BLaER1 treated with 17β-estradiol and CSF1 and Interleukin-3, amounts not matched to agents 10 nM and 100 nM (cell line): ENCODE data around the gene RTP1.

Experiments
- H3K27ac ChIP-seq, 11 experiments: shearing (Covaris generic); formaldehyde crosslinking; 2 replicates each; pipeline ENCODE4 v1.8.1; 2022
- H3K27me3 ChIP-seq, 11 experiments: shearing (Covaris generic); formaldehyde crosslinking; 2 replicates each; pipeline ENCODE4 v1.8.1; 2022
- H3K36me3 ChIP-seq, 11 experiments: shearing (Covaris generic); formaldehyde crosslinking; 2 replicates each; pipeline ENCODE4 v1.8.1; 2022
- H3K4me1 ChIP-seq, 10 experiments: shearing (Covaris generic); formaldehyde crosslinking; 2 replicates each; pipeline ENCODE4 v1.8.1; 2022
- H3K4me2 ChIP-seq, 11 experiments: shearing (Covaris generic); formaldehyde crosslinking; 2 replicates each; pipeline ENCODE4 v1.8.1; 2022
- H3K4me3 ChIP-seq, 10 experiments: shearing (Covaris generic); formaldehyde crosslinking; 2 replicates each; pipeline ENCODE4 v1.8.1; 2022
- H3K9ac ChIP-seq, 11 experiments: shearing (Covaris generic); formaldehyde crosslinking; 2 replicates each; pipeline ENCODE4 v1.8.1; 2022
- H3K9me3 ChIP-seq, 11 experiments: shearing (Covaris generic); formaldehyde crosslinking; replicated peaks in 1 of 11; 2 replicates each; pipeline ENCODE4 v1.8.1; 2022
- H4K20me1 ChIP-seq, 11 experiments: shearing (Covaris generic); formaldehyde crosslinking; 2 replicates each; pipeline ENCODE4 v1.8.1; 2022
- Cebpa-rat ChIP-seq, 11 experiments: shearing (Covaris generic); IDR thresholded peaks; 2 replicates each; pipeline ENCODE4 v1.8.1; 2022

Gene RTP1

GRCh38 chr3:187172929-187173328, 24.4 kb upstream of the RTP1 start:
- Histone ChIP-seq H4K20me1 (no peaks in the 10 kb centered on the region), H3K4me1 (peaks cover 0 to 5% (median 0%) of the 10 kb centered on the region in 10 experiments; a peak in 1 of 20 replicates), H3K4me3 (no peak overlapping the region), H3K4me2 (no peak overlapping the region), H3K36me3 (no peaks in the 10 kb centered on the region), H3K27ac (no peak overlapping the region), H3K9ac (no peak overlapping the region), H3K9me3 (no peaks in the 10 kb centered on the region), H3K27me3 (no peaks in the 10 kb centered on the region)
- no peak for TF ChIP-seq Cebpa-rat (IDR thresholded peaks at IDR 0.05)

- no peaks in the 10 kb centered on the region for H3K36me3 ChIP-seq
- peaks cover 0 to 7% (median 0%) of the 10 kb centered on the region in 11 experiments; a peak in 2 of 22 replicates for H3K9me3 ChIP-seq
- peaks cover 14 to 28% (median 17%) of the 10 kb centered on the region in 10 experiments for H3K4me1 ChIP-seq
- H4K20me1 ChIP-seq = no peaks in the 10 kb centered on the region
- H3K9ac ChIP-seq = no peak overlapping the region
- no peak for TF ChIP-seq Cebpa-rat (IDR thresholded peaks at IDR 0.05)
- H3K27ac ChIP-seq = no peak overlapping the region
- H3K4me3 ChIP-seq = no peak overlapping the region
- no peak overlapping the region for H3K4me2 ChIP-seq
- H3K27me3 ChIP-seq = peaks cover 0 to 12% (median 0%) of the 10 kb centered on the region in 11 experiments; a peak in 3 of 22 replicates
Observed at GRCh38 chr3:187181454-187182170, 15.7 kb upstream of the RTP1 start.

- peak overlapping the region; percentile 38 to 65 (median 46) for H3K4me2 ChIP-seq
Observed at GRCh38 chr3:187183210-187183862, 13.9 kb upstream of the RTP1 start.

GRCh38 chr3:187183903-187184302, 13.4 kb upstream of the RTP1 start:
- Histone ChIP-seq H3K9ac (no peak overlapping the region), H3K4me2 (peak overlapping the region; percentile 38 to 65 (median 46); a peak in 21 of 22 replicates), H3K4me3 (no peak overlapping the region), H3K36me3 (no peaks in the 10 kb centered on the region), H3K4me1 (peaks cover 20 to 47% (median 30%) of the 10 kb centered on the region in 10 experiments), H3K27ac (peak overlapping the region in 10 of 11 experiments; percentile 15 to 75 (median 50); a peak in 14 of 22 replicates), H4K20me1 (no peaks in the 10 kb centered on the region), H3K27me3 (peaks cover 0 to 29% (median 0%) of the 10 kb centered on the region in 11 experiments; a peak in 5 of 22 replicates), H3K9me3 (peaks cover 0 to 7% (median 0%) of the 10 kb centered on the region in 11 experiments; a peak in 2 of 22 replicates)
- TF ChIP-seq Cebpa-rat (IDR thresholded peaks at IDR 0.05) = no peak

More at GRCh38 chr3:187183210-187183862, 13.9 kb upstream of the RTP1 start:
- H3K4me3 ChIP-seq = no peak overlapping the region
- peaks cover 0 to 7% (median 0%) of the 10 kb centered on the region in 11 experiments; a peak in 2 of 22 replicates for H3K9me3 ChIP-seq
- H3K4me1 ChIP-seq = peaks cover 15 to 42% (median 25%) of the 10 kb centered on the region in 10 experiments
- H3K27me3 ChIP-seq = peaks cover 0 to 29% (median 0%) of the 10 kb centered on the region in 11 experiments; a peak in 5 of 22 replicates
- TF ChIP-seq Cebpa-rat (IDR thresholded peaks at IDR 0.05) = no peak
- H3K36me3 ChIP-seq = no peaks in the 10 kb centered on the region
- H3K27ac ChIP-seq = peak overlapping the region in 10 of 11 experiments; percentile 15 to 75 (median 50); a peak in 18 of 22 replicates
- no peak overlapping the region; a peak in 2 of 22 replicates for H3K9ac ChIP-seq
- no peaks in the 10 kb centered on the region for H4K20me1 ChIP-seq

GRCh38 chr3:187185759-187186158, 11.5 kb upstream of the RTP1 start:
- Histone ChIP-seq H3K4me2 (no peak overlapping the region), H3K27me3 (peaks cover 0 to 47% (median 0%) of the 10 kb centered on the region in 11 experiments; a peak in 6 of 22 replicates), H3K9me3 (peaks cover 0 to 7% (median 0%) of the 10 kb centered on the region in 11 experiments; a peak in 2 of 22 replicates), H3K4me3 (no peak overlapping the region), H3K36me3 (no peaks in the 10 kb centered on the region), H3K27ac (no peak overlapping the region), H3K9ac (no peak overlapping the region), H3K4me1 (peaks cover 36 to 66% (median 49%) of the 10 kb centered on the region in 10 experiments), H4K20me1 (no peaks in the 10 kb centered on the region)
- no peak for TF ChIP-seq Cebpa-rat (IDR thresholded peaks at IDR 0.05)

- Histone ChIP-seq H3K27me3 (peaks cover 0 to 53% (median 0%) of the 10 kb centered on the region in 11 experiments; a peak in 6 of 22 replicates), H3K27ac (0 out of 22 replicates have a peak overlapping the region, but pooled peaks of 1 of the 11 experiments have one; percentile 19), H3K9me3 (peaks cover 0 to 7% (median 0%) of the 10 kb centered on the region in 11 experiments; a peak in 2 of 22 replicates), H3K4me2 (peak overlapping the region in 6 of 11 experiments; percentile 11 to 82 (median 52); a peak in 10 of 22 replicates), H3K4me1 (peaks cover 36 to 69% (median 51%) of the 10 kb centered on the region in 10 experiments), H3K36me3 (no peaks in the 10 kb centered on the region), H3K9ac (no peak overlapping the region), H3K4me3 (no peak overlapping the region), H4K20me1 (no peaks in the 10 kb centered on the region)
- TF ChIP-seq Cebpa-rat (IDR thresholded peaks at IDR 0.05) = no peak
Observed at GRCh38 chr3:187186375-187186774, 10.9 kb upstream of the RTP1 start.

GRCh38 chr3:187186801-187187421, 10.4 kb upstream of the RTP1 start:
- TF ChIP-seq Cebpa-rat (IDR thresholded peaks at IDR 0.05) = no peak
- Histone ChIP-seq H3K4me1 (peaks cover 36 to 69% (median 51%) of the 10 kb centered on the region in 10 experiments), H3K9me3 (peaks cover 0 to 7% (median 0%) of the 10 kb centered on the region in 11 experiments; a peak in 2 of 22 replicates), H3K27me3 (peaks cover 0 to 58% (median 0%) of the 10 kb centered on the region in 11 experiments; a peak in 6 of 22 replicates), H3K27ac (peak overlapping the region in 4 of 11 experiments; percentile 3 to 29 (median 18); a peak in 3 of 22 replicates), H3K9ac (no peak overlapping the region), H3K4me2 (peak overlapping the region in 7 of 11 experiments; percentile 2 to 82 (median 51); a peak in 12 of 22 replicates), H4K20me1 (no peaks in the 10 kb centered on the region), H3K36me3 (no peaks in the 10 kb centered on the region), H3K4me3 (no peak overlapping the region)

GRCh38 chr3:187188931-187189330, 8.4 kb upstream of the RTP1 start:
- H3K4me2 ChIP-seq = peak overlapping the region; percentile 35 to 82 (median 58); a peak in 21 of 22 replicates
- TF ChIP-seq Cebpa-rat (IDR thresholded peaks at IDR 0.05) = peak in 2 of 11 experiments; percentile 65 to 85; a peak in 3 of 22 replicates

More at GRCh38 chr3:187188931-187189330, 8.4 kb upstream of the RTP1 start:
- H3K4me3 ChIP-seq = no peak overlapping the region
- peaks cover 0 to 7% (median 0%) of the 10 kb centered on the region in 11 experiments; a peak in 2 of 22 replicates for H3K9me3 ChIP-seq
- no peaks in the 10 kb centered on the region for H3K36me3 ChIP-seq
- peaks cover 0 to 65% (median 0%) of the 10 kb centered on the region in 11 experiments; a peak in 6 of 22 replicates for H3K27me3 ChIP-seq
- H3K4me1 ChIP-seq = peaks cover 21 to 53% (median 36%) of the 10 kb centered on the region in 10 experiments
- peak overlapping the region in 8 of 11 experiments; percentile 28 to 68 (median 56); a peak in 15 of 22 replicates for H3K27ac ChIP-seq
- no peak overlapping the region; a peak in 2 of 22 replicates for H3K9ac ChIP-seq
- H4K20me1 ChIP-seq = no peaks in the 10 kb centered on the region
